ENCODE measurements around the gene LAMA5.

The LAMA5 gene

DNA sequence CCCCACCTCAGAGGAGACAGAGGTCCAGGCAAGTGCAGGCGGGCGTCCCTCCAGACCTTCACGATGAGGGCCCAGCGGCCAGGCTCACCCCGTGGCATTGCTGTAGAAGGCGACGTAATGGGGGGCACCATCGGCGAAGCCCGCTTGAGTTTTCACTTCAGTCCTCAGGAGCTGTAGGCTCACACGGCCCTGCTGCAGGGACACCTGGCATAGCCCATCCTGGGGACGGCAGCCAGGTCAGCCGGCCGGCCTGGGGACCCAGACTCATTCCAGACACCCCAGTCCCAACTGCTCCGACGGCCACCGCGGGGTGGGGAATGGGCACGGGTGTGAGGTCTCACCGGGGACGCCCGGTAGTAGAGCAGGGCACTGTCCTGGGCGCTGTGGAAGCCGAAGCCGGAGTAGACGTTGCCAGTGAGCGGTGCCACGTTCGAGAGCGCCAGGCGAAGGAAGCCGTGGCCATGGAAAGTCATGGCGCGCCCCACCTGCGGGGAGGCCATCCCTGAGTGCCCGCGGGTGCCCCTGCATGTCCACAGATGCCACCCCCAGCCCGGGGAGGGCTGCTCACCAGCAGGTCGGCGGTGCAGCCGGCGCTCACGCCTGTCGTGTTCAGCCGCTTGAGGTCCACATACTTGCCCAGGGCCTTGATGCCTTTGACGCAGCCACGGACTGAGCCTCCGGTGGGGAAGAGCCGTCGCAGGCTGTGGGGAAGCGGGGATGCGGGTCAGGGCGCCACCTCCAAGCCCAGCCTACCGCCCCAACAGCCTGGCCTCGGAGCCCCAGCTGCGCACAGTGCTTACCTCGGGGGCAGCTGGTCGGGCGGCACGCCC is 55.1 kb downstream of the LAMA5 start:
- Histone ChIP-seq H3K27me3 (ENCODE audit: low read length) (no peaks in the 10 kb centered on the region), H3K9me3 (ENCODE audit: insufficient read depth, low read length) (no peaks in the 10 kb centered on the region), H3K9me2 (replicated peaks; ENCODE audit: insufficient read depth, low read length) (no peaks in the 10 kb centered on the region)

DNA sequence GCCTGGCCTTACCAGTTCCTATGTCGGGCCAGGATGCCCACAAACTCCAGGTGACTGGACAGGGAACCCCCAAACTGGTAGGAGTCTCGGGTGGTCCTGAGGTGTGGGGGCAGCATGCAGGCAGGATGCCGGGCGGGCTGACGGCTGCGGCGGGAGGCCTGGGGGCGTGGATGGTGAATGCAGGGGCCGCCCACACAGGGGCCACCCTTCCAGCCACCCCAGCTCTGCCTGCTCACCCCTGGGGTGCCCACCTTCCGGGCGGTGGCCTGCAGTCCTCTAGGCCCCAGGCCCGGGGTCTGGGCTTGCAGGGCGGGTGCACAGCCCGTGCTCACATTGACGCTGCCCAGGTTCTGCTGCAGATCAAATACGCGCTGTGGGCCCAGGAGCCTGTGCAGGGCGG is 56.0 kb downstream of the LAMA5 start:
- Histone ChIP-seq H2AFZ (ENCODE audit: low read depth, low read length, severe bottlenecking) (no peak overlapping the region), H3K9ac (ENCODE audit: low read length) (no peak overlapping the region), H3K9me3 (ENCODE audit: insufficient read depth, low read length) (no peaks in the 10 kb centered on the region), H4K20me1 (ENCODE audit: low read depth, low read length) (no peaks in the 10 kb centered on the region), H3K27ac (ENCODE audit: low read depth, low read length) (no peak overlapping the region), H3K36me3 (ENCODE audit: low read length) (no peaks in the 10 kb centered on the region), H3K27me3 (ENCODE audit: low read length) (no peaks in the 10 kb centered on the region), H3K4me2 (ENCODE audit: low read depth, low read length, poor library complexity, severe bottlenecking) (no peak overlapping the region), H3K79me2 (ENCODE audit: insufficient read depth, low read length) (peaks cover 2% of the 10 kb centered on the region), H3K9me2 (replicated peaks; ENCODE audit: insufficient read depth, low read length) (no peaks in the 10 kb centered on the region), H3K4me3 (ENCODE audit: insufficient read depth, low read length, poor library complexity, severe bottlenecking) (no peak overlapping the region), H3F3A (ENCODE audit: insufficient read depth) (no peaks in the 10 kb centered on the region)
- TF ChIP-seq, protein P1, sequence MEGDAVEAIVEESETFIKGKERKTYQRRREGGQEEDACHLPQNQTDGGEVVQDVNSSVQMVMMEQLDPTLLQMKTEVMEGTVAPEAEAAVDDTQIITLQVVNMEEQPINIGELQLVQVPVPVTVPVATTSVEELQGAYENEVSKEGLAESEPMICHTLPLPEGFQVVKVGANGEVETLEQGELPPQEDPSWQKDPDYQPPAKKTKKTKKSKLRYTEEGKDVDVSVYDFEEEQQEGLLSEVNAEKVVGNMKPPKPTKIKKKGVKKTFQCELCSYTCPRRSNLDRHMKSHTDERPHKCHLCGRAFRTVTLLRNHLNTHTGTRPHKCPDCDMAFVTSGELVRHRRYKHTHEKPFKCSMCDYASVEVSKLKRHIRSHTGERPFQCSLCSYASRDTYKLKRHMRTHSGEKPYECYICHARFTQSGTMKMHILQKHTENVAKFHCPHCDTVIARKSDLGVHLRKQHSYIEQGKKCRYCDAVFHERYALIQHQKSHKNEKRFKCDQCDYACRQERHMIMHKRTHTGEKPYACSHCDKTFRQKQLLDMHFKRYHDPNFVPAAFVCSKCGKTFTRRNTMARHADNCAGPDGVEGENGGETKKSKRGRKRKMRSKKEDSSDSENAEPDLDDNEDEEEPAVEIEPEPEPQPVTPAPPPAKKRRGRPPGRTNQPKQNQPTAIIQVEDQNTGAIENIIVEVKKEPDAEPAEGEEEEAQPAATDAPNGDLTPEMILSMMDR (IDR thresholded peaks at IDR 0.05; ENCODE audit: insufficient read depth, low read length, poor library complexity, severe bottlenecking): no peak
- TF ChIP-seq EZH2phosphoT487 (conservative IDR thresholded peaks at IDR 0.05; ENCODE audit: low read length): no peak

More for the DNA sequence above, 55.1 kb downstream of the LAMA5 start:
- Histone ChIP-seq H3K4me2 (ENCODE audit: low read depth, low read length, poor library complexity, severe bottlenecking) (no peak overlapping the region), H2AFZ (ENCODE audit: low read depth, low read length, severe bottlenecking) (no peak overlapping the region), H3K36me3 (ENCODE audit: low read length) (no peaks in the 10 kb centered on the region), H3K9ac (ENCODE audit: low read length) (no peak overlapping the region), H3K79me2 (ENCODE audit: insufficient read depth, low read length) (no peaks in the 10 kb centered on the region), H3K27ac (ENCODE audit: low read depth, low read length) (no peak overlapping the region), H4K20me1 (ENCODE audit: low read depth, low read length) (no peaks in the 10 kb centered on the region), H3F3A (ENCODE audit: insufficient read depth) (no peaks in the 10 kb centered on the region), H3K4me3 (ENCODE audit: insufficient read depth, low read length, poor library complexity, severe bottlenecking) (no peak overlapping the region)
- TF ChIP-seq, protein P1 (IDR thresholded peaks at IDR 0.05; ENCODE audit: insufficient read depth, low read length, poor library complexity, severe bottlenecking): no peak
- TF ChIP-seq EZH2phosphoT487 (conservative IDR thresholded peaks at IDR 0.05; ENCODE audit: low read length): no peak

DNA sequence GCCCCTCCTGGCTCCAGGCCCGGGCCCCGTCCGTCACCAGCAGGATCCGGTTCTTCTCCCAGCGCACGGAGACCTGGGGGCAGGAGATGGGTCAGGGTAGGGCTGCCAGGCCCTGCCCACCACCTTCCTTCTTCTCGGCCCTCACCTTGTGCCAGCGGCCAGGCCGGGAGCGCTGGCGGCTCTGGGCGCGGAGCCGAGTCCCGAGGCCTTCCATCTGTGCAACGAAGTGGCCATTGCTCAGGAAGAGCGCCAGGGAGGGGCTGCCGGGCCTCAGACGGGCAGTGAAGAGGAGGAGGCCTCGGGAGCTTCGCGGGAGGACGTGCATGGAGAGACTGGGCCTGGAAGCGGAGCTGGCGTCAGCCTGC is 56.4 kb downstream of the LAMA5 start:
- no peaks in the 10 kb centered on the region for H3K36me3 ChIP-seq (ENCODE audit: low read length)
- no peak overlapping the region for H2AFZ ChIP-seq (ENCODE audit: low read depth, low read length, severe bottlenecking)
- H3K4me3 ChIP-seq (ENCODE audit: insufficient read depth, low read length, poor library complexity, severe bottlenecking): no peak overlapping the region

More for the DNA sequence above, 56.4 kb downstream of the LAMA5 start:
- H3K9me3 ChIP-seq (ENCODE audit: insufficient read depth, low read length): no peaks in the 10 kb centered on the region
- no peak overlapping the region for H3K9ac ChIP-seq (ENCODE audit: low read length)
- H3K9me2 ChIP-seq (replicated peaks; ENCODE audit: insufficient read depth, low read length): no peaks in the 10 kb centered on the region
- no peak overlapping the region for H3K4me2 ChIP-seq (ENCODE audit: low read depth, low read length, poor library complexity, severe bottlenecking)
- H3K27ac ChIP-seq (ENCODE audit: low read depth, low read length): no peak overlapping the region
- H3K79me2 ChIP-seq (ENCODE audit: insufficient read depth, low read length): peaks cover 6% of the 10 kb centered on the region
- no peaks in the 10 kb centered on the region for H3K27me3 ChIP-seq (ENCODE audit: low read length)
- no peaks in the 10 kb centered on the region for H4K20me1 ChIP-seq (ENCODE audit: low read depth, low read length)
- no peak for TF ChIP-seq EZH2phosphoT487 (conservative IDR thresholded peaks at IDR 0.05; ENCODE audit: low read length)
- TF ChIP-seq, protein P1 (IDR thresholded peaks at IDR 0.05; ENCODE audit: insufficient read depth, low read length, poor library complexity, severe bottlenecking): no peak
- H3F3A ChIP-seq (ENCODE audit: insufficient read depth): no peaks in the 10 kb centered on the region

All from SU-DHL-6 (cell line).